ENCODE data around the gene SPRR5. TPM values are rescaled to one million over a fixed set of nuclear protein-coding genes. Genes with fewer than 3 reads are reported as not detected.

The SPRR5 gene
- total RNA-seq, 1 donor = not detected

- H3K36me3 ChIP-seq (ENCODE audit: insufficient read depth, low read length) = no peaks in the 10 kb centered on the region
- no peak overlapping the region for H2AFZ ChIP-seq (ENCODE audit: low read length)
- TF ChIP-seq CTCF (IDR thresholded peaks at IDR 0.05; ENCODE audit: extremely low read depth, low read depth, low read length) = peak; percentile 33
- H3K4me2 ChIP-seq (ENCODE audit: insufficient read depth, low read length) = no peak overlapping the region
- no peak overlapping the region for H3K4me3 ChIP-seq (ENCODE audit: insufficient read depth, low read length)
- DNase-seq (ENCODE audit: insufficient read length, low spot score, missing footprints) = no peak
- H3K4me1 ChIP-seq (ENCODE audit: insufficient read depth, low read length) = no peaks in the 10 kb centered on the region
- H3K27ac ChIP-seq (ENCODE audit: low read depth, low read length) = no peak overlapping the region
- no peaks in the 10 kb centered on the region for H3K79me2 ChIP-seq (ENCODE audit: insufficient read depth, low read length)
- no peaks in the 10 kb centered on the region for H4K20me1 ChIP-seq (ENCODE audit: insufficient read depth, low read length)
- H3K27me3 ChIP-seq (ENCODE audit: insufficient read depth, low read length) = no peaks in the 10 kb centered on the region
- no peaks in the 10 kb centered on the region for H3K9me3 ChIP-seq (ENCODE audit: low read depth, low read length)
These were observed 29.2 kb upstream of the SPRR5 start for GRCh38 chr1:152917794-152918193.

- H4K20me1 ChIP-seq (ENCODE audit: insufficient read depth, low read length) = no peaks in the 10 kb centered on the region
- H3K9me3 ChIP-seq (ENCODE audit: low read depth, low read length) = no peaks in the 10 kb centered on the region
- no peak for TF ChIP-seq CTCF (IDR thresholded peaks at IDR 0.05; ENCODE audit: extremely low read depth, low read depth, low read length)
- H3K36me3 ChIP-seq (ENCODE audit: insufficient read depth, low read length) = no peaks in the 10 kb centered on the region
- H3K27ac ChIP-seq (ENCODE audit: low read depth, low read length) = no peak overlapping the region
- H3K4me3 ChIP-seq (ENCODE audit: insufficient read depth, low read length) = no peak overlapping the region
- no peaks in the 10 kb centered on the region for H3K27me3 ChIP-seq (ENCODE audit: insufficient read depth, low read length)
- no peak overlapping the region for H2AFZ ChIP-seq (ENCODE audit: low read length)
- H3K79me2 ChIP-seq (ENCODE audit: insufficient read depth, low read length) = no peaks in the 10 kb centered on the region
- no peaks in the 10 kb centered on the region for H3K4me1 ChIP-seq (ENCODE audit: insufficient read depth, low read length)
- no peak for DNase-seq (ENCODE audit: insufficient read length, low spot score, missing footprints)
- no peak overlapping the region for H3K4me2 ChIP-seq (ENCODE audit: insufficient read depth, low read length)
These were observed 27.9 kb upstream of the SPRR5 start for GRCh38 chr1:152919071-152919470.

GRCh38 chr1:152924191-152924590 is 22.8 kb upstream of the SPRR5 start:
- H3K4me2 ChIP-seq (ENCODE audit: insufficient read depth, low read length) = no peak overlapping the region
- H3K9me3 ChIP-seq (ENCODE audit: low read depth, low read length) = no peaks in the 10 kb centered on the region
- H3K79me2 ChIP-seq (ENCODE audit: insufficient read depth, low read length) = no peaks in the 10 kb centered on the region
- H3K27me3 ChIP-seq (ENCODE audit: insufficient read depth, low read length) = no peaks in the 10 kb centered on the region
- no peak for TF ChIP-seq CTCF (IDR thresholded peaks at IDR 0.05; ENCODE audit: extremely low read depth, low read depth, low read length)
- H3K4me3 ChIP-seq (ENCODE audit: insufficient read depth, low read length) = no peak overlapping the region
- DNase-seq (ENCODE audit: insufficient read length, low spot score, missing footprints) = no peak
- H2AFZ ChIP-seq (ENCODE audit: low read length) = no peak overlapping the region
- no peaks in the 10 kb centered on the region for H4K20me1 ChIP-seq (ENCODE audit: insufficient read depth, low read length)
- no peak overlapping the region for H3K27ac ChIP-seq (ENCODE audit: low read depth, low read length)
- H3K36me3 ChIP-seq (ENCODE audit: insufficient read depth, low read length) = no peaks in the 10 kb centered on the region
- no peaks in the 10 kb centered on the region for H3K4me1 ChIP-seq (ENCODE audit: insufficient read depth, low read length)

- peak; percentile 75 for TF ChIP-seq CTCF (IDR thresholded peaks at IDR 0.05; ENCODE audit: extremely low read depth, low read depth, low read length)
- H2AFZ ChIP-seq (ENCODE audit: low read length) = no peak overlapping the region
These were observed 20.9 kb upstream of the SPRR5 start for GRCh38 chr1:152926091-152926490.

More at GRCh38 chr1:152926091-152926490, 20.9 kb upstream of the SPRR5 start:
- no peaks in the 10 kb centered on the region for H4K20me1 ChIP-seq (ENCODE audit: insufficient read depth, low read length)
- no peaks in the 10 kb centered on the region for H3K36me3 ChIP-seq (ENCODE audit: insufficient read depth, low read length)
- H3K4me2 ChIP-seq (ENCODE audit: insufficient read depth, low read length) = no peak overlapping the region
- no peaks in the 10 kb centered on the region for H3K4me1 ChIP-seq (ENCODE audit: insufficient read depth, low read length)
- no peak overlapping the region for H3K4me3 ChIP-seq (ENCODE audit: insufficient read depth, low read length)
- H3K9me3 ChIP-seq (ENCODE audit: low read depth, low read length) = no peaks in the 10 kb centered on the region
- no peaks in the 10 kb centered on the region for H3K79me2 ChIP-seq (ENCODE audit: insufficient read depth, low read length)
- H3K27ac ChIP-seq (ENCODE audit: low read depth, low read length) = no peak overlapping the region
- no peak for DNase-seq (ENCODE audit: insufficient read length, low spot score, missing footprints)
- no peaks in the 10 kb centered on the region for H3K27me3 ChIP-seq (ENCODE audit: insufficient read depth, low read length)

All from osteoblast (primary cell).